Activated CD4-positive, alpha-beta memory T cell treated with anti-CD3 and anti-CD28 coated beads for 36 hours (primary cell): ENCODE measurements around the gene METTL24. TPM values are rescaled to one million over a fixed set of nuclear protein-coding genes. Genes with fewer than 3 reads are reported as not detected.
"Not testable (repeated sequence)": the region's sequence is repeated elsewhere in the genome, so short reads cannot be mapped to it uniquely, and the experiment has no call there.

ENCODE experiments used
- CTCF ChIA-PET: fragments of 350-600 bp; sonication (Branson Sonifier 250); formaldehyde crosslinking; loops from one replicate; lab custom pipeline; 2021; ENCODE audit warnings: antibody characterized with exemption, inconsistent platforms; lab: Charles Lee
- POLR2A ChIA-PET: fragments of 350-600 bp; sonication (Branson Sonifier 250); formaldehyde crosslinking; loops from one replicate; lab custom pipeline; 2021; ENCODE audit warnings: antibody characterized with exemption; lab: Charles Lee
- DNase-seq: peaks from one replicate; pipeline ENCODE4 v3.0.0-alpha.2; 2020
- H3K27ac Mint-ChIP-seq: one replicate; pipeline ENCODE4 v1.8.0; 2021; ENCODE audit warnings: mixed read lengths
- H3K27me3 Mint-ChIP-seq: one replicate; pipeline ENCODE4 v1.8.0; 2021; ENCODE audit warnings: mixed read lengths
- H3K36me3 Mint-ChIP-seq: one replicate; pipeline ENCODE4 v1.8.0; 2021; ENCODE audit warnings: mixed read lengths
- H3K4me1 Mint-ChIP-seq: one replicate; pipeline ENCODE4 v1.8.0; 2021; ENCODE audit warnings: low read depth, mixed read lengths
- H3K4me3 Mint-ChIP-seq: one replicate; pipeline ENCODE4 v1.8.0; 2021; ENCODE audit warnings: mild to moderate bottlenecking, mixed read lengths
- H3K9me3 Mint-ChIP-seq: one replicate; pipeline ENCODE4 v1.8.0; 2021; ENCODE audit warnings: mixed read lengths
- intact Hi-C: fragments of 100-400 bp; cut with micrococcal nuclease; formaldehyde crosslinking; loops from one replicate; pipeline ENCODE4 v1.15.1; 2023
- total RNA-seq, 2 experiments: library from RNA; stranded (reverse); gene quantifications; one replicate each; pipeline ENCODE4 v1.2.3, GENCODE V29; 2021

The METTL24 gene
- total RNA-seq, 2 experiments from 2014 or later = not detected

GRCh38 chr6:110319381-110319780 lies 38.8 kb downstream of the METTL24 start:
- POLR2A ChIA-PET = no interaction called here
- no peaks in the 10 kb centered on the region for H3K9me3 Mint-ChIP-seq

GRCh38 chr6:110318971-110319370 lies 39.2 kb downstream of the METTL24 start:
- H3K36me3 Mint-ChIP-seq = no peaks in the 10 kb centered on the region
- no peaks in the 10 kb centered on the region for H3K4me1 Mint-ChIP-seq
- no peak overlapping the region for H3K27ac Mint-ChIP-seq
- intact Hi-C loops = no loop called here
- no peak overlapping the region for H3K4me3 Mint-ChIP-seq
- H3K9me3 Mint-ChIP-seq = no peaks in the 10 kb centered on the region
- DNase-seq = no peak
- peaks cover 4% of the 10 kb centered on the region for H3K27me3 Mint-ChIP-seq
- POLR2A ChIA-PET = no interaction called here
- CTCF ChIA-PET = no interaction called here

More at GRCh38 chr6:110319381-110319780, 38.8 kb downstream of the METTL24 start:
- Mint-ChIP-seq H3K36me3 (no peaks in the 10 kb centered on the region), H3K4me1 (no peaks in the 10 kb centered on the region), H3K27me3 (peaks cover 3% of the 10 kb centered on the region), H3K4me3 (no peak overlapping the region), H3K27ac (no peak overlapping the region)
- intact Hi-C loops = no loop called here
- DNase-seq = no peak
- CTCF ChIA-PET = no interaction called here

- DNase-seq = no peak
- no peaks in the 10 kb centered on the region for H3K9me3 Mint-ChIP-seq
- POLR2A ChIA-PET = no interaction called here
- no peaks in the 10 kb centered on the region for H3K4me1 Mint-ChIP-seq
- H3K27ac Mint-ChIP-seq = no peak overlapping the region
- no peaks in the 10 kb centered on the region for H3K36me3 Mint-ChIP-seq
- peaks cover 4% of the 10 kb centered on the region for H3K27me3 Mint-ChIP-seq
- intact Hi-C loops = no loop called here
- CTCF ChIA-PET = no interaction called here
- H3K4me3 Mint-ChIP-seq = no peak overlapping the region
These were observed 40.5 kb downstream of the METTL24 start for GRCh38 chr6:110317646-110318045.

GRCh38 chr6:110317189-110317588 lies 41.0 kb downstream of the METTL24 start:
- no peak overlapping the region for H3K27ac Mint-ChIP-seq
- no peak overlapping the region for H3K4me3 Mint-ChIP-seq
- intact Hi-C loops = no loop called here
- DNase-seq = no peak
- POLR2A ChIA-PET = no interaction called here
- no peaks in the 10 kb centered on the region for H3K4me1 Mint-ChIP-seq
- no peaks in the 10 kb centered on the region for H3K9me3 Mint-ChIP-seq
- H3K27me3 Mint-ChIP-seq = peaks cover 4% of the 10 kb centered on the region
- CTCF ChIA-PET = no interaction called here
- no peaks in the 10 kb centered on the region for H3K36me3 Mint-ChIP-seq

GRCh38 chr6:110315869-110316398 lies 42.2 kb downstream of the METTL24 start:
- Mint-ChIP-seq H3K4me1 (no peaks in the 10 kb centered on the region), H3K36me3 (no peaks in the 10 kb centered on the region), H3K27ac (no peak overlapping the region), H3K9me3 (no peaks in the 10 kb centered on the region), H3K4me3 (no peak overlapping the region), H3K27me3 (peaks cover 4% of the 10 kb centered on the region)
- no peak for DNase-seq
- intact Hi-C loops = no loop called here
- CTCF ChIA-PET = no interaction called here
- POLR2A ChIA-PET = no interaction called here

GRCh38 chr6:110315207-110315868 lies 42.8 kb downstream of the METTL24 start:
- POLR2A ChIA-PET = no interaction called here
- Mint-ChIP-seq H3K4me1 (no peaks in the 10 kb centered on the region), H3K27me3 (peaks cover 4% of the 10 kb centered on the region), H3K9me3 (no peaks in the 10 kb centered on the region), H3K4me3 (no peak overlapping the region), H3K27ac (no peak overlapping the region), H3K36me3 (no peaks in the 10 kb centered on the region)
- DNase-seq = no peak
- intact Hi-C loops = no loop called here
- CTCF ChIA-PET = no interaction called here

- no peak for DNase-seq
- Mint-ChIP-seq H3K9me3 (peaks cover 6% of the 10 kb centered on the region), H3K27me3 (peaks cover 1% of the 10 kb centered on the region), H3K27ac (no peak overlapping the region), H3K4me3 (no peak overlapping the region), H3K4me1 (no peaks in the 10 kb centered on the region), H3K36me3 (no peaks in the 10 kb centered on the region)
- intact Hi-C loops = no loop called here
- POLR2A ChIA-PET = no interaction called here
- CTCF ChIA-PET = no interaction called here
These were observed 47.2 kb downstream of the METTL24 start for GRCh38 chr6:110310861-110311446.

- H3K27me3 Mint-ChIP-seq, DNase-seq, H3K27ac Mint-ChIP-seq, intact Hi-C loops, H3K4me1 Mint-ChIP-seq, H3K36me3 Mint-ChIP-seq, H3K4me3 Mint-ChIP-seq, H3K9me3 Mint-ChIP-seq, CTCF ChIA-PET, POLR2A ChIA-PET: not testable (repeated sequence)
These were observed 48.7 kb downstream of the METTL24 start for GRCh38 chr6:110309432-110309831.

GRCh38 chr6:110307368-110307767 lies 50.8 kb downstream of the METTL24 start:
- CTCF ChIA-PET = no interaction called here
- no peak overlapping the region for H3K4me3 Mint-ChIP-seq
- no peaks in the 10 kb centered on the region for H3K36me3 Mint-ChIP-seq
- no peaks in the 10 kb centered on the region for H3K4me1 Mint-ChIP-seq
- peaks cover 4% of the 10 kb centered on the region for H3K27me3 Mint-ChIP-seq
- DNase-seq = no peak
- intact Hi-C loops = no loop called here
- POLR2A ChIA-PET = no interaction called here
- no peak overlapping the region for H3K27ac Mint-ChIP-seq
- peaks cover 6% of the 10 kb centered on the region for H3K9me3 Mint-ChIP-seq

GRCh38 chr6:110305832-110306231 lies 52.3 kb downstream of the METTL24 start:
- DNase-seq, intact Hi-C loops, POLR2A ChIA-PET, H3K36me3 Mint-ChIP-seq, CTCF ChIA-PET, H3K27ac Mint-ChIP-seq, H3K27me3 Mint-ChIP-seq, H3K9me3 Mint-ChIP-seq, H3K4me1 Mint-ChIP-seq, H3K4me3 Mint-ChIP-seq: not testable (repeated sequence)

- H3K36me3 Mint-ChIP-seq, H3K4me1 Mint-ChIP-seq, CTCF ChIA-PET, H3K27ac Mint-ChIP-seq, H3K9me3 Mint-ChIP-seq, DNase-seq, intact Hi-C loops, H3K4me3 Mint-ChIP-seq, POLR2A ChIA-PET, H3K27me3 Mint-ChIP-seq: not testable (repeated sequence)
These were observed 54.5 kb downstream of the METTL24 start for GRCh38 chr6:110303692-110304091.

GRCh38 chr6:110298916-110299315 lies 59.2 kb downstream of the METTL24 start:
- H3K4me3 Mint-ChIP-seq = no peak overlapping the region
- peaks cover 31% of the 10 kb centered on the region for H3K27me3 Mint-ChIP-seq
- intact Hi-C loops = no loop called here
- no peaks in the 10 kb centered on the region for H3K36me3 Mint-ChIP-seq
- H3K4me1 Mint-ChIP-seq = peaks cover 8% of the 10 kb centered on the region
- CTCF ChIA-PET = no interaction called here
- POLR2A ChIA-PET = no interaction called here
- DNase-seq = no peak
- no peaks in the 10 kb centered on the region for H3K9me3 Mint-ChIP-seq
- no peak overlapping the region for H3K27ac Mint-ChIP-seq

GRCh38 chr6:110298411-110298810 lies 59.7 kb downstream of the METTL24 start:
- Mint-ChIP-seq H3K27me3 (peaks cover 30% of the 10 kb centered on the region), H3K27ac (no peak overlapping the region), H3K9me3 (no peaks in the 10 kb centered on the region), H3K4me1 (peaks cover 8% of the 10 kb centered on the region), H3K36me3 (no peaks in the 10 kb centered on the region), H3K4me3 (no peak overlapping the region)
- ChIA-PET CTCF (interaction anchor here (0.6 kb wide), 1 partner anchor 9 kb away, joined by 5 read pairs; no protein-coding TSS in a partner anchor), POLR2A (no interaction called here)
- DNase-seq = no peak
- intact Hi-C loops = no loop called here
